Activated T-cell treated with anti-CD3 and anti-CD28 coated beads, Interleukin-2, amount 50 U/mL, for 4 hours (primary cell): ENCODE data around the gene MFN2. TPM values are rescaled to one million over a fixed set of nuclear protein-coding genes. Genes with fewer than 3 reads are reported as not detected.
"Not testable (repeated sequence)": the region's sequence is repeated elsewhere in the genome, so short reads cannot be mapped to it uniquely, and the experiment has no call there.

ENCODE experiments used
- ATAC-seq, 2 donors: fragments of 200-7000 bp; cut with Tn5 transposase; one replicate each; pipeline ENCODE4 v1.10.0; 2021
- DNase-seq: peaks from one replicate; pipeline ENCODE4 v3.0.0-alpha.2; 2020
- H3K27me3 Mint-ChIP-seq: one replicate; pipeline ENCODE4 v1.8.0; 2021; ENCODE audit warnings: low read depth, mixed read lengths
- H3K36me3 Mint-ChIP-seq: one replicate; pipeline ENCODE4 v1.8.0; 2022; ENCODE audit warnings: mixed read lengths; ENCODE audit not compliant: insufficient read depth
- H3K4me1 Mint-ChIP-seq: one replicate; pipeline ENCODE4 v1.8.0; 2021; ENCODE audit warnings: low read depth, mixed read lengths
- H3K4me3 Mint-ChIP-seq: one replicate; pipeline ENCODE4 v1.8.0; 2021; ENCODE audit warnings: mild to moderate bottlenecking, moderate library complexity, mixed read lengths
- H3K9me3 Mint-ChIP-seq: one replicate; pipeline ENCODE4 v1.8.0; 2021; ENCODE audit warnings: mixed read lengths
- total RNA-seq, 3 donors: library from RNA; stranded (reverse); gene quantifications; one replicate each; pipeline ENCODE4 v1.2.1, GENCODE V29; 2021

Gene MFN2
- total RNA-seq, 3 donors from 2014 or later: 96.2 to 105 (median 96.7) TPM

- H3K9me3 Mint-ChIP-seq: no peaks in the 10 kb centered on the region
- H3K4me1 Mint-ChIP-seq: peaks cover 13% of the 10 kb centered on the region
- H3K36me3 Mint-ChIP-seq: peaks cover 13% of the 10 kb centered on the region
- DNase-seq (no peak), ATAC-seq (no peak)
- no peak overlapping the region for H3K4me3 Mint-ChIP-seq
- H3K27me3 Mint-ChIP-seq: no peaks in the 10 kb centered on the region
These were observed 34.8 kb downstream of the MFN2 start for GRCh38 chr1:12015001-12015491.

- H3K36me3 Mint-ChIP-seq: peaks cover 10% of the 10 kb centered on the region
- H3K27me3 Mint-ChIP-seq: no peaks in the 10 kb centered on the region
- H3K4me3 Mint-ChIP-seq: no peak overlapping the region
- no peaks in the 10 kb centered on the region for H3K9me3 Mint-ChIP-seq
- peaks cover 14% of the 10 kb centered on the region for H3K4me1 Mint-ChIP-seq
- DNase-seq: no peak
- ATAC-seq: no peak
These were observed 35.3 kb downstream of the MFN2 start for GRCh38 chr1:12015499-12015898.

GRCh38 chr1:12016182-12016581, 35.9 kb downstream of the MFN2 start:
- H3K9me3 Mint-ChIP-seq: no peaks in the 10 kb centered on the region
- ATAC-seq (no peak), DNase-seq (no peak)
- H3K4me1 Mint-ChIP-seq: peaks cover 14% of the 10 kb centered on the region
- H3K36me3 Mint-ChIP-seq: peaks cover 6% of the 10 kb centered on the region
- H3K27me3 Mint-ChIP-seq: no peaks in the 10 kb centered on the region
- no peak overlapping the region for H3K4me3 Mint-ChIP-seq

GRCh38 chr1:12019858-12020509, 39.7 kb downstream of the MFN2 start:
- Mint-ChIP-seq H3K9me3 (no peaks in the 10 kb centered on the region), H3K36me3 (peaks cover 9% of the 10 kb centered on the region), H3K4me1 (peaks cover 4% of the 10 kb centered on the region), H3K27me3 (no peaks in the 10 kb centered on the region), H3K4me3 (peak overlapping the region; percentile 86)
- ATAC-seq (peak; percentile 2 to 9), DNase-seq (no peak)

- DNase-seq (no peak), ATAC-seq (no peak)
- H3K36me3 Mint-ChIP-seq: peaks cover 18% of the 10 kb centered on the region
- H3K4me3 Mint-ChIP-seq: no peak overlapping the region
- peaks cover 4% of the 10 kb centered on the region for H3K4me1 Mint-ChIP-seq
- H3K9me3 Mint-ChIP-seq: no peaks in the 10 kb centered on the region
- H3K27me3 Mint-ChIP-seq: no peaks in the 10 kb centered on the region
These were observed 41.4 kb downstream of the MFN2 start for GRCh38 chr1:12021616-12022015.

GRCh38 chr1:12022036-12022435, 41.8 kb downstream of the MFN2 start:
- H3K27me3 Mint-ChIP-seq: no peaks in the 10 kb centered on the region
- no peak for DNase-seq
- no peak for ATAC-seq
- peaks cover 22% of the 10 kb centered on the region for H3K36me3 Mint-ChIP-seq
- H3K4me3 Mint-ChIP-seq: no peak overlapping the region
- H3K4me1 Mint-ChIP-seq: peaks cover 4% of the 10 kb centered on the region
- H3K9me3 Mint-ChIP-seq: no peaks in the 10 kb centered on the region

GRCh38 chr1:12026586-12026985, 46.3 kb downstream of the MFN2 start:
- DNase-seq: no peak
- no peaks in the 10 kb centered on the region for H3K4me1 Mint-ChIP-seq
- no peak for ATAC-seq
- no peaks in the 10 kb centered on the region for H3K9me3 Mint-ChIP-seq
- no peak overlapping the region for H3K4me3 Mint-ChIP-seq
- peaks cover 35% of the 10 kb centered on the region for H3K36me3 Mint-ChIP-seq
- no peaks in the 10 kb centered on the region for H3K27me3 Mint-ChIP-seq

GRCh38 chr1:12028248-12028647, 48.0 kb downstream of the MFN2 start:
- Mint-ChIP-seq H3K27me3 (no peaks in the 10 kb centered on the region), H3K4me3 (no peak overlapping the region), H3K9me3 (no peaks in the 10 kb centered on the region), H3K36me3 (peaks cover 35% of the 10 kb centered on the region), H3K4me1 (no peaks in the 10 kb centered on the region)
- ATAC-seq (no peak), DNase-seq (no peak)

- DNase-seq: no peak
- H3K27me3 Mint-ChIP-seq: no peaks in the 10 kb centered on the region
- no peak overlapping the region for H3K4me3 Mint-ChIP-seq
- H3K36me3 Mint-ChIP-seq: peaks cover 34% of the 10 kb centered on the region
- ATAC-seq: no peak
- no peaks in the 10 kb centered on the region for H3K4me1 Mint-ChIP-seq
- H3K9me3 Mint-ChIP-seq: no peaks in the 10 kb centered on the region
These were observed 48.8 kb downstream of the MFN2 start for GRCh38 chr1:12028957-12029511.

GRCh38 chr1:12029720-12030339, 49.6 kb downstream of the MFN2 start:
- H3K9me3 Mint-ChIP-seq: no peaks in the 10 kb centered on the region
- no peaks in the 10 kb centered on the region for H3K4me1 Mint-ChIP-seq
- no peaks in the 10 kb centered on the region for H3K27me3 Mint-ChIP-seq
- no peak overlapping the region for H3K4me3 Mint-ChIP-seq
- peaks cover 28% of the 10 kb centered on the region for H3K36me3 Mint-ChIP-seq
- ATAC-seq (no peak), DNase-seq (no peak)

GRCh38 chr1:12031039-12031980, 51.1 kb downstream of the MFN2 start:
- H3K4me1 Mint-ChIP-seq: no peaks in the 10 kb centered on the region
- peak; percentile 23 for DNase-seq
- no peaks in the 10 kb centered on the region for H3K9me3 Mint-ChIP-seq
- no peaks in the 10 kb centered on the region for H3K27me3 Mint-ChIP-seq
- H3K4me3 Mint-ChIP-seq: no peak overlapping the region
- H3K36me3 Mint-ChIP-seq: peaks cover 21% of the 10 kb centered on the region
- peak; percentile 63 to 71 for ATAC-seq

GRCh38 chr1:12032161-12032621, 51.9 kb downstream of the MFN2 start:
- H3K36me3 Mint-ChIP-seq: peaks cover 12% of the 10 kb centered on the region
- no peak overlapping the region for H3K4me3 Mint-ChIP-seq
- no peaks in the 10 kb centered on the region for H3K9me3 Mint-ChIP-seq
- no peaks in the 10 kb centered on the region for H3K4me1 Mint-ChIP-seq
- H3K27me3 Mint-ChIP-seq: no peaks in the 10 kb centered on the region
- DNase-seq (no peak), ATAC-seq (no peak)

GRCh38 chr1:12033441-12033840, 53.2 kb downstream of the MFN2 start:
- not testable (repeated sequence) for H3K4me1 Mint-ChIP-seq, H3K4me3 Mint-ChIP-seq, DNase-seq, H3K9me3 Mint-ChIP-seq, H3K27me3 Mint-ChIP-seq, H3K36me3 Mint-ChIP-seq, ATAC-seq

GRCh38 chr1:12034381-12034801, 54.1 kb downstream of the MFN2 start:
- ATAC-seq (no peak), DNase-seq (no peak)
- peaks cover 6% of the 10 kb centered on the region for H3K4me1 Mint-ChIP-seq
- H3K9me3 Mint-ChIP-seq: no peaks in the 10 kb centered on the region
- no peaks in the 10 kb centered on the region for H3K27me3 Mint-ChIP-seq
- no peaks in the 10 kb centered on the region for H3K36me3 Mint-ChIP-seq
- H3K4me3 Mint-ChIP-seq: no peak overlapping the region
